H9 (cell line): ENCODE measurements around the gene SPHKAP. TPM values are rescaled to one million over a fixed set of nuclear protein-coding genes. Genes with fewer than 3 reads are reported as not detected.

Experiments
- DNase-seq: peaks from one replicate; pipeline ENCODE4 v3.0.0-alpha.2; 2017
- H2AFZ ChIP-seq: one replicate; pipeline ENCODE4 v1.6.1; 2013; ENCODE audit warnings: mild to moderate bottlenecking, low read length, control low read depth, moderate library complexity
- H2AK5ac ChIP-seq: 2 replicates; pipeline ENCODE4 v1.6.1; 2013; ENCODE audit warnings: low read length, control low read depth, mixed read lengths; ENCODE audit not compliant: insufficient read length
- H2BK120ac ChIP-seq: one replicate; pipeline ENCODE4 v1.6.1; 2013; ENCODE audit warnings: low read depth, mild to moderate bottlenecking, low read length, control low read depth, inconsistent platforms; ENCODE audit not compliant: poor library complexity, severe bottlenecking
- H2BK12ac ChIP-seq: 2 replicates; pipeline ENCODE4 v1.6.1; 2013; ENCODE audit warnings: low read length, control low read depth, mixed read lengths, low read depth; ENCODE audit not compliant: insufficient read length
- H2BK15ac ChIP-seq: 2 replicates; pipeline ENCODE4 v1.6.1; 2013; ENCODE audit warnings: low read depth, low read length, control low read depth
- H2BK20ac ChIP-seq: one replicate; pipeline ENCODE4 v1.6.1; 2013; ENCODE audit warnings: low read depth, mild to moderate bottlenecking, low read length, control low read depth, inconsistent platforms; ENCODE audit not compliant: poor library complexity, severe bottlenecking
- H2BK5ac ChIP-seq: 2 replicates; pipeline ENCODE4 v1.6.1; 2013; ENCODE audit warnings: low read length, control low read depth, mixed read lengths; ENCODE audit not compliant: insufficient read length
- H3K14ac ChIP-seq: 2 replicates; pipeline ENCODE4 v1.6.1; 2013; ENCODE audit warnings: low read length, control low read depth; ENCODE audit not compliant: insufficient read depth
- H3K18ac ChIP-seq: 2 replicates; pipeline ENCODE4 v1.6.1; 2013; ENCODE audit warnings: low read depth, mild to moderate bottlenecking, mixed read lengths, low read length, control low read depth; ENCODE audit not compliant: insufficient read length
- H3K23ac ChIP-seq: 2 replicates; pipeline ENCODE4 v1.6.1; 2013; ENCODE audit warnings: low read length, control low read depth, mixed read lengths, low read depth; ENCODE audit not compliant: insufficient read length
- H3K23me2 ChIP-seq: 2 replicates; pipeline ENCODE4 v1.6.1; 2013; ENCODE audit warnings: low read depth, mild to moderate bottlenecking, mixed read lengths, low read length, control low read depth; ENCODE audit not compliant: insufficient read length, poor library complexity, severe bottlenecking
- H3K27ac ChIP-seq: 2 replicates; pipeline ENCODE4 v1.5.1; 2013; ENCODE audit warnings: low read length, control low read depth, mixed read lengths, low read depth; ENCODE audit not compliant: insufficient read length
- H3K27me3 ChIP-seq: 2 replicates; pipeline ENCODE4 v1.6.1; 2013; ENCODE audit warnings: low read length, control low read depth, inconsistent platforms; ENCODE audit not compliant: insufficient read depth
- H3K4ac ChIP-seq: 2 replicates; pipeline ENCODE4 v1.6.1; 2013; ENCODE audit warnings: low read depth, mild to moderate bottlenecking, control low read depth, inconsistent platforms, low read length, moderate library complexity
- H3K4me1 ChIP-seq: 2 replicates; pipeline ENCODE4 v1.6.1; 2013; ENCODE audit warnings: low read length, control low read depth, inconsistent platforms; ENCODE audit not compliant: insufficient read depth
- H3K4me2 ChIP-seq: 2 replicates; pipeline ENCODE4 v1.6.1; 2013; ENCODE audit warnings: low read length, control low read depth, mixed read lengths; ENCODE audit not compliant: insufficient read length, insufficient read depth
- H3K56ac ChIP-seq: 2 replicates; pipeline ENCODE4 v1.6.1; 2013; ENCODE audit warnings: low read depth, mild to moderate bottlenecking, mixed read lengths, low read length, control low read depth; ENCODE audit not compliant: insufficient read length
- H3K79me1 ChIP-seq: 2 replicates; pipeline ENCODE4 v1.6.1; 2013; ENCODE audit warnings: low read depth, mild to moderate bottlenecking, moderate library complexity, low read length, control low read depth, inconsistent platforms; ENCODE audit not compliant: insufficient read depth, poor library complexity, severe bottlenecking
- H3K79me2 ChIP-seq: 2 replicates; pipeline ENCODE4 v1.6.1; 2013; ENCODE audit warnings: low read length, control low read depth, inconsistent platforms; ENCODE audit not compliant: insufficient read depth
- H3K9ac ChIP-seq: 2 replicates; pipeline ENCODE4 v1.6.1; 2013; ENCODE audit warnings: low read length, control low read depth, mixed read lengths; ENCODE audit not compliant: insufficient read length; ENCODE audit errors: extremely low read depth
- H3K9me3 ChIP-seq: one replicate; pipeline ENCODE4 v1.6.1; 2013; ENCODE audit warnings: low read depth, low read length, inconsistent platforms; ENCODE audit not compliant: control insufficient read depth
- H3T11ph ChIP-seq: one replicate; pipeline ENCODE4 v1.6.1; 2013; ENCODE audit warnings: mild to moderate bottlenecking, low read length, control low read depth, inconsistent platforms
- H4K20me1 ChIP-seq: one replicate; pipeline ENCODE4 v1.6.1; 2013; ENCODE audit not compliant: control insufficient read depth, insufficient read length, insufficient read depth
- H4K5ac ChIP-seq: 2 replicates; pipeline ENCODE4 v1.6.1; 2013; ENCODE audit warnings: low read depth, mild to moderate bottlenecking, mixed read lengths, low read length, control low read depth; ENCODE audit not compliant: insufficient read length
- H4K8ac ChIP-seq: replicated peaks from 2 replicates; pipeline ENCODE4 v1.6.1; 2013; ENCODE audit warnings: low read length, control low read depth, mixed read lengths, low read depth; ENCODE audit not compliant: insufficient read length
- H4K91ac ChIP-seq: 2 replicates; pipeline ENCODE4 v1.6.1; 2013; ENCODE audit warnings: low read depth, mild to moderate bottlenecking, moderate library complexity, mixed read lengths, low read length, control low read depth; ENCODE audit not compliant: insufficient read length
- H3K27ac Mint-ChIP-seq, 3 experiments: 2 replicates in 2 of 3; 3 replicates in 1 of 3; pipeline ENCODE4 v1.8.0; 2020 to 2021; ENCODE audit warnings: mixed read lengths in 3 of 3, mild to moderate bottlenecking in 1 of 3, moderate library complexity in 1 of 3
- H3K27me3 Mint-ChIP-seq: 2 replicates; pipeline ENCODE4 v1.8.0; 2021; ENCODE audit warnings: low read depth, mild to moderate bottlenecking, moderate library complexity, mixed read lengths
- H3K36me3 Mint-ChIP-seq, 3 experiments: 2 replicates in 2 of 3; 3 replicates in 1 of 3; pipeline ENCODE4 v1.8.0; 2020 to 2021; ENCODE audit warnings: low read depth in 3 of 3, mixed read lengths in 3 of 3; ENCODE audit not compliant: insufficient read depth in 1 of 3
- H3K4me1 Mint-ChIP-seq, 2 experiments: 2 replicates each; pipeline ENCODE4 v1.8.0; 2020; ENCODE audit warnings: mixed read lengths in 2 of 2
- H3K4me3 Mint-ChIP-seq, 2 experiments: 2 replicates in 1 of 2; 3 replicates in 1 of 2; pipeline ENCODE4 v1.8.0; 2020 to 2021; ENCODE audit warnings: mild to moderate bottlenecking in 2 of 2, mixed read lengths in 2 of 2, moderate library complexity in 1 of 2
- H3K9me3 Mint-ChIP-seq, 2 experiments: 2 replicates in 1 of 2; 3 replicates in 1 of 2; pipeline ENCODE4 v1.8.0; 2020; ENCODE audit warnings: mild to moderate bottlenecking in 2 of 2, mixed read lengths in 2 of 2, moderate library complexity in 1 of 2
- CTCF ChIP-seq: fragments of 200-600 bp; sonication (generic); conservative IDR thresholded peaks from 3 replicates; pipeline ENCODE4 v1.8.0; 2021; ENCODE audit warnings: antibody characterized with exemption, mild to moderate bottlenecking
- WGBS: extraction: QIAGEN DNeasy Blood & Tissue Kit; methylation state at CpG from one replicate; pipeline ENCODE4 v1.1.7; 2013; ENCODE audit warnings: missing lambda C conversion rate, low lambda C conversion rate, mixed read lengths; ENCODE audit not compliant: insufficient read length; ENCODE audit errors: extremely low coverage; 5-methylcytosine and 5-hydroxymethylcytosine counted together
- total RNA-seq: library from RNA; stranded (reverse); gene quantifications from 2 replicates; pipeline ENCODE4 v1.2.1, GENCODE V29; 2021

The SPHKAP gene
- total RNA-seq, 1 experiment from 2014 or later, result not detected

GRCh38 chr2:228083131-228083530 is 98.4 kb downstream of the SPHKAP start:
- no peak overlapping the region for H2BK5ac ChIP-seq
- H4K5ac ChIP-seq, result no peak overlapping the region
- H4K20me1 ChIP-seq, result no peaks in the 10 kb centered on the region
- no peaks in the 10 kb centered on the region for H3K27me3 ChIP-seq
- H3K56ac ChIP-seq, result no peak overlapping the region
- H3K23ac ChIP-seq, result no peak overlapping the region
- no peak overlapping the region for H3K4me3 Mint-ChIP-seq
- no peak overlapping the region for H3K4ac ChIP-seq
- no peak overlapping the region for H4K8ac ChIP-seq
- H3K27ac ChIP-seq, result no peak overlapping the region
- H3K9me3 Mint-ChIP-seq, result peaks cover 2 to 3% of the 10 kb centered on the region in 2 experiments; a peak in 4 of 5 replicates
- H3K36me3 Mint-ChIP-seq, result no peaks in the 10 kb centered on the region
- H3K4me1 Mint-ChIP-seq, result peaks cover 2% of the 10 kb centered on the region in 2 experiments; a peak in 2 of 4 replicates
- no peak overlapping the region for H4K91ac ChIP-seq
- no peak overlapping the region for H3K18ac ChIP-seq
- H3K23me2 ChIP-seq, result no peaks in the 10 kb centered on the region
- no peak for DNase-seq
- no peaks in the 10 kb centered on the region for H3K4me1 ChIP-seq
- no peak overlapping the region for H3K4me2 ChIP-seq
- H3K27me3 Mint-ChIP-seq, result no peaks in the 10 kb centered on the region
- no peak overlapping the region for H2BK20ac ChIP-seq
- H3K79me2 ChIP-seq, result no peaks in the 10 kb centered on the region
- H3K9ac ChIP-seq, result no peak overlapping the region
- H2BK12ac ChIP-seq, result no peak overlapping the region
- no peaks in the 10 kb centered on the region for H3K79me1 ChIP-seq
- no peak overlapping the region for H3K14ac ChIP-seq
- no peak overlapping the region for H2AFZ ChIP-seq
- no peak overlapping the region for H2BK15ac ChIP-seq
- H3K27ac Mint-ChIP-seq, result no peak overlapping the region
- no peak overlapping the region for H2BK120ac ChIP-seq
- no peak for TF ChIP-seq CTCF
- no peaks in the 10 kb centered on the region for H3K9me3 ChIP-seq
- no peak overlapping the region for H3T11ph ChIP-seq
- H2AK5ac ChIP-seq, result no peak overlapping the region
- no CpG with 5 or more reads among the region's 2 CpGs for WGBS
